Activated T-helper 9 cell treated with anti-CD3 and anti-CD28 coated beads, Interleukin-2, amount 50 U/mL, for 16 hours (primary cell): Measurements from ENCODE around the gene CHAF1A.

ENCODE experiments used
- DNase-seq: peaks from one replicate; pipeline ENCODE4 v3.0.0-alpha.2; 2020; ENCODE audit warnings: low read depth

CHAF1A gene

DNA sequence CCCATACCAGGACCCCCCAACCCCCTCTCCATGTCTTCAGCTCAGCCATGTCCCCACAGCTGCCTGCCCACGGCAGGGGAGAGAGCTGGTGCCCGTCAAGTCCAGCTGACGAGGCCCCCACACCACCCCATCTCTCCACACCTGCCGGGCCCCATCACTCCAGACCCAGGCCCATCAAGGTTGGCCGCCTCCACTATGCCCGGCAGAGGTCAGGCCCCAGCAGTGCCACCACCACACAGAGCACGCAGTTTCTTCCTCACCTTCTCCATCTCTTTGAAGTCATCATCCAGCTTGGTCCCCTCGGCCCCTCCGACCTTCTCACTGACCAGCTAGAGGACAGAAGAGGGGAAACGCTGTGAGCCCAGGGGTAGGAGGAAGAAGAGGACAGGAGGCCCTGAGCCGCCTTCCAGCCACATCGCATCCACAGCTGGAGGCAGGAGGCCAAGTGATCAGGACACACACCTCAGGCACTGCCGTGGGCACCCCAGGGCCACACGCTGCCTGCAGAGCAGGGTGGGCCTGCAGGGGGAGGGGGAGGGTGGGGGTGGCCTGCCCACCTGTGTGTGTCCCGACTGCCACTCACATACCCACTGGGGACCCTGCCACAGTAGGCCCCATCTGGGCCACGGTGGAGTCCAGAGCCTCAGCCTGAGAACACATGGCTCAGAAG lies 35.6 kb upstream of the CHAF1A start:
- no peak for DNase-seq

DNA sequence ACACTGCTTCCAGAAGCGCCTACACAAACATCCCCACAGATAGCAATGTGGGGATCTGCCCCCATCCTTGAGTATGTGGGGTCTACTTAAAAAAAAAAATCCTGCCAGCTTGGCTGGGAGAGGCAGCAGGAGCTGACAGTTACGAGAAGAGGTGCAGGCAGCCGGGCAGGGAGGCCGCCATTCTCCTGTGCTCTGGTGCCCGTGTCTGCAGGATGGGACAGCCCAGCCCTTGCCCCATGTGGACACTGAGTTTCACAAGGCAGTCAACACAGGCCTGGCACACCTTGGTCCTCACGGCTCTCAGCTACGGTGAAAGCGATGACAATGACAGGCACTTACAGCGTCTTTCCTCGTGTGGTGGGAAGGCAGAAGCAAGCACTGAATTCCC lies 35.1 kb upstream of the CHAF1A start:
- no peak for DNase-seq

DNA sequence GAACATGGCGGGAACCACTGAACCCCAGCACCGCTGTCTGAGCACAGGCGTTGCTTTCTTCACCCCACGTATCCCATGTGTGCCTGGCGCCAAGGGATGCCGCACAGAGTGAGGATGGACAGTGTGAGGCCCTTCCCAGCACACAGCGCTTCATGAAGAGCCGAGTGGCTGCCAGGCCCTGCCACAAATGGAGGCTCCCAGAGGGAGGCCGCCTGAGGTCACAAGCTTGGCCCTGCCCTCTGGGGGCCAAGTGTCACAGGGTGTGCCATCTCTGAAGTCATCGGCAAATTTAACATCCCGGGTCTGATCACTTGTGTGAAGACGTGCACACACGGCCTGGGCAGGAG lies 34.7 kb upstream of the CHAF1A start:
- no peak for DNase-seq

DNA sequence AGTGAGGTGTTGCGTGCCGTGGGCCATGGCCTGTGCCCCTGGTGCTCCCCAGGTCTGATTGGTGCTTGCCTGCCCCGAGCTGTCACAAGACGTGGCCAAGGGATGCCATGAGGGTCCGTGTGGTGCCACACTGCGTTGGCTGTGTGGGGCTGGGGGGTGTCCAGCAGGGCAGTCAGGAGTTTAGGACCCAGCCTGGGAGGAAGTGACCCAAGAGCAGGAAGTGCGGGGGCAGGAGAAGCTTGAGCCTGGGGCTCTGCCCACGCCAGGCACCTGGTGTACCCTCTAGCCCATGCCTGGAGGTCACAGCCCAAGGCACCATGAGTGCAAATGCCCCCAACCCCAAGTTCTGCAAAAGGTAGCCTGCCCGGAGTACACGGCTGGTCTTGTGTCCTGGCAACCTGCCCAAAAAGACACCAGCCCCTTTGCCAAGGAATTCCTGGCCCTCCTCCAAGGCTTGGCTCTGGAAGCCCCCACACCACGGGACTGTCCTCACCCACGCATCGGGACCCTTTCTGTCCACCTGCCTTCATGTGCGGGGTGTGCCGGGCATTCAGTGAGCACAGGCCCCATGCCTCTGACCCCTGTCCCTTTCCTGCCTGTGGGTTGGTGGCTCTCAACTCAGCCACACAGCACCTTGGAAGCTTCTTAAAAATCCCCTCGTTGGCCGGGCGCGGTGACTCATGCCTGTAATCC lies 34.2 kb upstream of the CHAF1A start:
- DNase-seq = no peak

DNA sequence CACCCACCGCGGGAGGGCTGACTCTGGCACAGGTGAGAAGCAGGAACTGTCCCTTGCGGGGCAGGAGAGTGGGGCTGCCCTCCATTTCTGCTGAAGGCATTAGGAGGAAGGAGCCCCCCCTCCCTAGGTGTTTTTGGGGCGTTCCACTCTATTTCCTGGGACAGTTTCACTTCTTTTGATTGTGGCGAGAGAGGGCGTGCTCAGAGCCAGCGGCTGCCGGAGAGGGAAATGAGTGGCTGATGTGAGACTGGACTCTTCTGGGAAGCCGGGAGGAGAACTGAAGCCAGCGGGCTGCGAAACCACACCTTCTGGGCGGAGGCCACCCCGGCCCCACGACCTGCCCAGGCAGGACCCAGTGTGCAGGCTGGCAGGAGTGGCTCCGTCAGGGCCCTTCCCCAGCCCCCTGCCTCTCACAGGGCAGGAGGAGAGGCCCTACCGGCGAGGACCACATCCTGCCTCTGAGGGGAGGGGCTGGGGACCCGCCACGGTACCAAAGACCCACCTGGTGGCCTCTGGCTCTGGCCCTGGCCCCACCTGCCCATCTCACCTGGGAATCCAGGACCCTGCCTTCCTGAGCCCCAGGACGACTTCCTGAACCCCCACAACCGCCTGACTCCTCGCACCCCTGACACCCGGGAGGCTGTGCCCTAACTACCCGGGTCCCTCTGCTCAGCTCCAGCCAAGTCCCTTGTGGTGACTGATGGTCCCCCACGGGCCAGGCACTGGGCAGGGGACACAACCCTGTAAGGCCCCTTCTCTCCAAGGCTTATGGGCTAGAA lies 33.1 kb upstream of the CHAF1A start:
- DNase-seq = peak; percentile 42

DNA sequence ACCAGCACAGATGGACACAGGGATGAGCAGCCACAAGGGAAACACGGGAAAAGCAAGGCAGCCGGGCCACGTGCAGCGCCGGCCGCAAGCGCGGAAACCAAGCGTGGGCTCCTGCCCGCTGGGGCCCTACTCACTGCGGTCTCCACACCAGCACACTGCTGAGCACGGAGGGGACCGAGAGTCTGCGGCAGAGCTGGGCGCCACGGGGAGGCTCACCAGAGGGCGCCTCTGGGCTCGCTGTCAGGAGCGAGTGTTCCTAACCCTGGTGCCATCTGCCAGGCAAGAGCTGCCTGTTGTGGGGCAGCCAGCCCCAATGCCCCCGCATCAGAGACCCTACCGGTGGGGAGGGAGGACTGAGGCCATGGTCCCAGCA lies 32.6 kb upstream of the CHAF1A start:
- DNase-seq = peak; percentile 68

DNA sequence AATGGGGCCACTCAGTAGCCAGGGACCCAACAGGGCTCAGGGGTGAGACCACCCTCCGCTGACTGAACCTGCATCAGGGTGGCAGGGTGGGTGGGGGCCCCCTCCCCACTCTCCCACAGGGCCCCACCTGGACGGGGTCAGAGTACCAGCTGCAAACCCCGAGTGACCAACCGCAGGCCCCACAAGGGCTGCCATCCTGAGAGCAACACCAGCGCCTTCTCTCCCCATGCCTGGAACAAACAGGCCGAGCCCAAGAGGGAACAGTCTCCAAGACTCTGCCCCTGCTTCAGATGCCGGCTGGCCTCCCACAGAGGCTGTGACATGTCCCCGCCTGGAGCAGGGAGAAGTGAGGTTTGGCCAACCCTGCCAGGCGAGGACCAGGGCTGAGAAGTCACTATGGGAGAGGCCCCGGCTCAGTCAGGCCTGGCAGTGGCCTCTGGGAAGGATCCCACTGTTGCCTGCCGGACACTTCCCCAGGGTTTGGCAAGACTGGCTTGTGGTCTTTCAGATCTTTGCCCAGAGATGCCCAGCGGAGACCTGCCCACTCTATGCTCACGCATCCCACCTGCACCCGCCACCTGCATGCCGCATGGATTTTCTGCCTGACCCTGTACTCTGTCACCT lies 31.9 kb upstream of the CHAF1A start:
- DNase-seq = no peak

DNA sequence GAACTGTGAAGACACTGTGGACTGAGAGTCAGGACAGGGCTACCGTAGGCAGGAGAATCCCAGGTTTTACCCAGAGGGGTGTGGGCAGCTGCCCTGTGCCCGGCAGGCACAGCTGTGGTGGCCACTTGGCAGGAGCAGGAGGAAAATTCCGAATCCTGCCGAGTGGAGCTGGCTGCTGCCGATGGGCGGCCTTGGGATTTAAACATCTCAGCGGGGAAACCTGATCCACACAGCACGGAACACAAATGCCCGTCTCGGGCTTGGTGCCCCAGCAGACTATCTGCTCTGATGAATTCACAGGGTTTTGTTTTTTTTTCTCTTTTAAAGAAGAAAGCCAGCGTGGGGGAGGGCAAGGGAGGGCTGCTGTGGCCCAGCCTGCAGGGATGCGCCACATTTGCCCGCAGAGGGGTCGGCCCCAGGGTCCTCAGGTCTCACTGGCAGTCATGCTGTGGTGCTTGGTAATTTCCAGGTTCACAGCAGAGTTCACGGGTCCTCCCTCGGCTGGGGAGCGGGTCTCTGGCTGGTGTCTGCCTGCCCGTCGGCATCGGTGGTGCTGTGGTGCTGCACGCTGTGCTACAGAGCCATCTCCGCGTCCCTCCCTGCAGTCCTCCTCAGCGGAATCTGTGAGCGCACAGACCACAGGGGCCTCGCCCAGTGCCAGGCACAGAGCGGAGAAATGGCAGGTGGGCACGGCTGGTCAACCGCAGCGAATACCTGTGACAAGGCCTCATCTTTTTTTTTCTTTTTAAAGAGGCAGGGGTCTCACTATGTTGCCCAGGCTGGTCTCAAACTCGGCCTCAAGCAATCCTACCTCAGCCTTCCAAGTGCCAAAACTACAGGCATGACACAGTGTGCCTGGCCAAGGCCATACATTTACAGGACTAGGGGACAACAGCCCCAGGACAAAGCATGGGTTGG lies 30.9 kb upstream of the CHAF1A start:
- no peak for DNase-seq

DNA sequence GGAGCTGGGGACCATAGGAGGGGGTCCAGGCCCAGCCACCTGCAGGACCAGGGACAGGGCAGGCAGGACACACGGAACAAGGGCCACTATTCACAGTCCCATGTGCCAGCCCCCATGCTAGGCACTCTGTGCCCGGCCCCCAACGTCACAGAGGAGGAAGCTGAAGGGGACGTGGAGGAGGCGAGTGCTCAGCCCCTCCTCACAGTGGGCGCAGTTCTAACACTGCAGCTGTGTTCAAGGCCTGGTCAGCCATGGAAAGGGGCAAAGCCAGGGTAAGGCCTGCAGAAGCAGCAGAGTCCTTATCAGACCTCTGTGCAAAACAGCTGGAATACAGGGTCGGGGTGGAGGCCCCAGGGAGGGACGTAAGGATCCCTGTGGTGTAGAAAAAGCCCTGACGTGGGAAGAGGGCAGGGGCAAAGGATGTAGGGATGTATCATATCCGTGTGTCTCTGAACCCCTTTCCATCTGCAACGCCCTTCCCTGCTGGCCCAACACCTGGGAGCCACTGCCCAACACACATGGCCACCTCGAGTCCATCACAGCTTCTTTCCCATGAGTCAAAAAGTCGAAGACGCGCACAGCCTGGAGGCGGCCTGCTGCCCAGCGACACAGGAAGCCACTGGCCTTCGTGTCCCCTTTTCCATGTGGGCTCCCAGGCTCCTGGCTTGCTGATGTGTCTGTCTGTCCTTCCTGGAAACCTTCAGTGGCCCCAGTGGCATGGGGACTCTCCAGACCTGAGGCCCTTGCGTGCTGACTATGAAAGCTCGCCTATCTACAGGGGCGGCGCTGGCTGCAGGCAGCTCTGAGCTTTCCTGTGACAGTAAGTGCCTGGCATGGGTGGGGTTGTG lies 30.1 kb upstream of the CHAF1A start:
- DNase-seq = no peak

DNA sequence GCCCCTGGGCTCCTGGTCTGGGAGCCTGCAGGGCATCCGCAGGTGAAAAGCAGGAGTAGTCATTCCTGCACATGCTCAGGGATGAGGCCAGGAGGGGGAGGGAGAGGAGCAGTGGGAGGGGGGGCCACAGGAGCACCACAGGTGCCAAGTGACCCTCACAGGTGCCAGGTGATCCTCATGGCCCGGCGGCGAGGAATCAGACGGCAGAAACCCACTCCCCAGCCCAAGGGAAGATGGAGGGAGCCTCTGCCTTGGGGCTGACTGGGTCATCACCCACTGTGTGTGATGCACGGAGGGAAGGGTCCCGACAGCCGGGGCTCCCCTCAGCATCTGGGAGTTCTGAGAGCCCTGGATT lies 29.4 kb upstream of the CHAF1A start:
- no peak for DNase-seq

DNA sequence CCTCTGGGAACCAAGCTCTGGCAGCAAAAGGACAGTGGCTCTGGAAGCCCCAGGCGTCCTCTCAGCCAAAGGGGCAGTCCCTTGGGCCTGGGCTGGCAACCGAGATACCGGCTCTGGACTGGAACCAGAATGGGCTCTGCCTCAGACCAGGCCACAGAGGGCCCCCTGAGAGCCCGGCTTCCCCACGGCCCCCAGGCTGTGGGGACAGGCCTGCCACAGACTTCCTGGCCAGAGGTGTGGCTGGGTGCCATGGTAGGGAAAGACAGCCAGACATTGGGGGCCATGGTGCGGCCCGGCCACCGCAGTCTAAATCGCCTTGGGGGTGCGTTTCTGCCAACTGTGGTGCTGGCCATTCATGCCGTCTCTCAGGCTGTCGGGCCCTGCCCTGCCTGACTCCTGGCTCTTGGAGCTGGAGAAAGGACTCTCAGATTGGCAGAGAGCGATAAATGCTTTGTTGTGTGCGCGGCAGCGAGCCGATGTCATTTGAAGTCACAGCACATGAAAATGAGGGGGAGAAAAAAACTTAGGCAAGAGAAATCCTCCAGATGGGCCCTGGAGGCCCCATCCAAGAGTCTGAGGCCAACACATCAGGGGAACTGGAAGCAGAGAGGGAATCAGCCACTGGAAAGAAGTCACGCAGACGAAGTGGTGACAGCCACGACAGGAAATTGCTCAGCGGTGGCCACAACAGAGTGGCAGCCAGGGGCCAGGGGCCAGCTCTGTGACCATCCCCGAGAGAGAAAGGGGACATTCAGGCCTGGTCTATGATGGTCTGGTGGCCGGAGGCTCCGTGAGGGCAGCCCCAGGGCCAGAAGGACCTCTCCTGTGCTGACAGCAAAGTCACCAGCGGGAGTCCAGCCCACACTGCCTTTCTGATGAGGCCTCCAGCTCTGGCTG lies 28.6 kb upstream of the CHAF1A start:
- DNase-seq = no peak

DNA sequence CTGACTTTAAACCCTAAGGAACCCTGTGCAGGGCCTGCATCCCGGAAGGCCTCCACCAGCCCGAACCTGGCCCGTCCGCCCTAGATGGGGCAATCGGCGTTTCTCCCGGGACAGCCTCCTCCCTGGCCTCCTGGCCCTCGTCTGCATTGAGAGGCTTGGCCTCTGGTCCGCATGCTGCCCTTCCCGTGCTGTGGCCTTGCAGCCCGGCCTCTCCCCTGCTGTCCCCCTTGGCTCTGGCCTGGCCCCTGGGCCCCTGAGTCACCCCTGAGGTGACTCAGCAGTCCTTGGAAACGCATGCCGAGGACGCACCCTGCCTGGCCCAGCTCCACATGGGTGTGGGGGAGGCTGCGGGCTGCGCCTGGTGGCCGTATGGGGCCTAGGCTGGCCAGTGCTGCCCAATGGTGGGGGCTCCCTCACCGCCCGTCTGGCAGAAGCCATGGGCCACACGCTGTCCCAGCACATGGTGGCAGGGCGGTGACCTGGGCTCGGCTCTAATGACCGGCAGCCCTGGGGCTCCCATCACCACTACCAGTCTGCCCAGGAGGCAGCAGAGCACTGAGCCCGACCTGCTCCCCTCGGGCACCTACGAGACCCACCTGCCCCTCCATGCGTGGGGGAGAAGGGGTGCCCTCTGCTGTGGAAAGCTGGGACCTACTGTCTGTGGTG lies 27.8 kb upstream of the CHAF1A start:
- no peak for DNase-seq

DNA sequence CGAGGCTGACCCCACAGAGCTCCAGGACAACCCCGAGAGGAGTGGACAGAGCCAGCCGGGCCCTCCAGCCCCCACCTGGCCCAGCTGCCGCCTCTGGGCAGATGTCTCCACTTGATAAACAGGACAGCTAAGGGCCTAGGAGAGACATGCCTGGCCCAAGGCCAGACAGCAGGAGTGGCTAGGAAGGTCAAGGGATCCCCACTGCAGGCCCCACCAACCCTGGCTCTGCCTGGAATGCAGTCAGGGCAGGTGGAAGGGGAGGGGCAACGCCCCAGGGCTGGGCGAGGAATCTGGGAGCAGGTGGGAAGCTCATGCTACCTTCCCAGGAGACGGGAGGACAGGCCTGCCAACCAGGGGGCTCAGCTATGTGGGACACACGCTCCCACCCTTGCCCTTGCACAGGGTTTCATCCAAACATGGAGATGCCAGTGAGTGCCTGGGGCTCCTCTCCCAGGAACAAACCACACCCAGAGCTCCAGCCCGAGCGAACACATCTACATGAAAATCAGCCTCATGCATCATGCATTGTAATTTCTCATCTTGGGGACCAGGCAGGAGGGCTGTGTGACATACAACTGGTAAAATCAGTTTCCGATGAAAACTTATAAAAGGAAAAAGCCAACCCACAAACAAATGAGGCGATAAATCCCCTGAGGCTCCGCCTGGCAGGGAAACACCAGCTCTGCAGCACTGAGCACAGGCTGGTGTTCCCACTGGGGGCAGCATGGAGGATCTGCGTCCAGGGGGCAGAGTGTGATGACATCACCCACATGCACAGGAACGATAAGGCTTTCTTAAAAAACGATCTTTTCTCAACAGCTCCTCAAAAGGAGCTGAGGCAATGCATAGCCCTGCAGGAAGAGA lies 27.0 kb upstream of the CHAF1A start:
- DNase-seq = no peak

DNA sequence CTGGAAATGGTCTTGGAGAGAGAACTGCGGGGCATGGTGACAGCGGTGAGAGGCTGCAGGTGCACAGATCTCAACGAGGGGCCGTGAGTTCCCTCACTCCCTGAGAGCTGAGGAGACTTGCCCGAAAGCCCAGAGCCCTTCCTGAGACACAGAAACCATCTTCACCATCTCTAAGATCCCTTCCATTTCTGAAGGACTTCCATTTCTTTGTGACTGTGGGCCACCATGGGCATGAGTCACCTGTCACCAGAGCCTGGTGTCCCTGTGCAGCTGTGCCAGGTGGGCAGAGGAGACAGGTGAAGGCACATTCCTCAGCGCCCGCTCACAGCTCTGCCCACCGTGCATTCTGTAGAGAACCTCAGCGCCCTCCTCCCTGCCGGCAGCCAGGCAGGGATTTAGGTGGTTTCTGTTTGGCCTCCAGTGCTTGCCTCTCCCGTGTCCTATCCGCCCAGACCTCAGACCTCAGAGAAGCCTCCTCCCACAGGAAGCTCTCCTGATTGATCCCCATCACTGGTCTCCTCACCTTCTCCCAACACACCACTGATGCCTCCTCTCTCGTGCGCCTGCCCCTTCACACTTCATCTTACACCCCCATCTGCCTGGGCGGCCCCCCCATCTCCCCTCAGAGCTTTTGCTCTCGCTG lies 26.3 kb upstream of the CHAF1A start:
- DNase-seq = no peak

DNA sequence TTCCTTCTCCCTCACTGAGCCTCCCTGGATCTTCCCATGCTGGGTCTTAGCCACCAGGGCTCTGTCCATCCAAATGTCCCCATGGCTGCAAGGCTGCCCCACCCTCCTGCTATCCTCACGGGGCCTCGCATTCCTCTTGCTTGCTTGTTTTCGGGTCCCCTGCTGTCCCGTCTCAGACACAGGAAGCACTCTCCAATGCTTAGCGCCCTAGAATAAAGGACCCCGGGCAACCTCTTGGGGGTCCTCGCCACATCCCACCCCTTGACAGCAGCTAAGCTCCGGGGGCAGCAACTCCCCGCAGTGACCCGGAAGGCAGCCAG lies 25.8 kb upstream of the CHAF1A start:
- no peak for DNase-seq

DNA sequence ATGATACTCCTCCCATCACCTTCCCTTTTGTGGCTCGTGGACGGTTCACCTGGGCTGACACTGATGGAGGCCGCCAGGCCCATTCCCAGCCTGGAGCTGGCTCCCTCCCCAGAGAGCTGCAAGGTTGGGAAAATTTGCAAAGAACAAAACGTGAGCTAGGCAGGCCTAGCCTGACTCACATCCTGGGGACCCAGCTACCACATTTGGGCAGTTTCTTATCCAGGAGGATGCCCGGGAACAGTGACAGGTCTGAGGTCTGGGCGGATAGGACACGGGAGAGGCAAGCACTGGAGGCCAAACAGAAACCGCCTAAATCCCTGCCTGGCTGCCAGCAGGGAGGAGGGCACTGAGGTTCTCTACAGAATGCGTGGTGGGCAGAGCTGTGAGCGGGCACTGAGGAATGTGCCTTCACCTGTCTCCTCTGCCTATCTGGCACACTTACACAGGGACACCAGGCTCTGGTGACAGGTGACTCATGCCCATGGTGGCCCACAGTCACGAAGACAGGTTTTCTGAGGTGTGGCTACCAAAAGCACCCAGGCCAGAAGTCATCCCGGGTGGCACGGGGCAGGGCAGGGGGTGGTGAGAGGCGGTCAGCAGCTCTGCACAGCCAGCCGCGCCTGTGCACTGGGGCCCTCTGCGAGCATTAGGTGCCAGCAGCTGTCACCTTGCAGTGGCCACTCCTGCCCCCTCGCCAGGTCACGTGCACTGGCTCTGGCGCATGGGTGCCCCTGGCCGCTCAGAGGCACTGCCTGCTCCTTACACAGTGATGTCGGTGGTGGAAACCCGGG lies 25.3 kb upstream of the CHAF1A start:
- no peak for DNase-seq

DNA sequence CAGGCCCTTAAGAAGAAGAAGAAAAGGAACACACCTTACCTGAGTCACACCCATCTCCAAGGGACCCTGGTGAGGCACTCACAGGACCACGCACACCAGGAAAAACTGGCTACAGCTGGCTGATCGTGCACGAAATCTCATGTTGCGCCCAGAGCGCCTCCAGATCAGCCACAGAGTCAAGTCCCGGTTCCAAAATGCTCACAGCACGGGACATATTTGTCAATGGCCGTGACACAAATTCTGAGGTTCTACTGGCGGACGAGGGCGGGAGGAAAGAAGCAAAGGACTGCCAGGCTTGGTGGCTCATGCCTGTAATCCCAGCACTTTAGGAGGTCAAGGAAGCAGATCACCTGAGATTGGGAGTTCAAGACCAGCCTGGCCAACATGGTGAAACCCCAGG lies 23.6 kb upstream of the CHAF1A start:
- DNase-seq = no peak
